GM21717 (cell line): ENCODE data around the gene EXOC3L1.

Experiments
- ATAC-seq: cut with Tn5 transposase; IDR thresholded peaks from one replicate; pipeline ENCODE4 v1.9.1; 2021; ENCODE audit warnings: mild to moderate bottlenecking, moderate library complexity; ENCODE audit not compliant: unreplicated experiment

The EXOC3L1 gene

GRCh38 chr16:67216612-67217490, 26.9 kb upstream of the EXOC3L1 start:
- ATAC-seq: no peak

DNA sequence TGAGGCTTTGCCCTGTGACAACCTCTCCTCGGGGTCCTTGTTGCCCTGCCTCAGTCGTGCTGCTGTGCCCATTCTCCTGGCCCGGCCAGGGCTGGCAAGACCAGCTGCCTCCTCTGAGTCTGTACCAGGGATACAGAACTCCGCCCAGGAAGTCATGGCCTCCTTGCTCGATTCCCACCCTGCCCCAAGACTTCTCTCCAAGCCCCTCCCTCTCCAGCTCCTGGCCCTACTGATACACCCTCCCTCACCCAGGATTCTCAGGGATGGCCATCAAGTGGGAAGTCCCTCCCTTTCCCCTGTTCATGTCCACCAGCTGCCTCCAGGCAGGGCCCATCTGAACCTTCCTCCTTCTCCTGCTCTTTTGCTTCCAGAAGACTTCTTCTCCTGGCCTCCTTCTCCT, 25.8 kb upstream of the EXOC3L1 start:
- no peak for ATAC-seq

DNA sequence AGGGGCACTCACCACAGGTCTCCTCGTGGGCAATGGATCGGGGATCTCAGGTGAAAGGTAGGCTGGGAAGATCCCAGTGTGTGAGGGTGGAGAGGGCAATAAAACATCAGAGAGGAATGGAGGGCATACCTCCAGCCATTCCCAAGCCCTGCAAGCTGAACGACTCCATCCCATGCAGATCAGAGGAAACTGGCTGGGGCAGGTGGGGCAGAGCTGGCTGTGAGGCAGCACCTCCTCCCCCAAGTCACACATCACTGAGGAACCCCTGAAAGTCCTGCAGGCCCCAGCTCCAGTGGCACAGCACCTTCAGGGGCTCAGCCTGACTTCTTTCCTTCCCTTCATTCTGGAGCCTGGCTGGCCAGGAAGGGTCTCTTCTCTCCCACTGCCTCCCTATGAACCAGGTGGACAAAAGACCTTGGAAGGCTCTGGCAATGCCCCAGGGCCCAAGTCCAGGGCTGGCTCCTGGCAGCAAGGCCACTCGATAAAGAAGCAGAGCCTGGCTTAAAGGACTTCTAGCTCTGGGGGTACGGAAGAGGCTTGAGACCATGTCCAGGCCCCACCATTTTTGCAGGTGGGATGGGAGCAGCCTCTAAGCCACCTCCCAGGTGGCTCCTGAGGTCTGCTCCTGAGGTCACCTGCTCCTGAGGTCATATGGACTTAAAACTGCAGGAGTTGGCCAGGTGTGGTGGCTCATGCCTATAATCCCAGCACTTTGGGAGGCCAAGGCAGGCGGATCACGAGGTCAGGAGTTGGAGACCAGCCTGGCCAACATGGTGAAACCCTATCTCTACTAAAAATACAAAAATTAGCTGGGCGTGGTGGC, 23.5 kb upstream of the EXOC3L1 start:
- no peak for ATAC-seq

- no peak for ATAC-seq
Measured at GRCh38 chr16:67212766-67213165, 22.8 kb upstream of the EXOC3L1 start.

DNA sequence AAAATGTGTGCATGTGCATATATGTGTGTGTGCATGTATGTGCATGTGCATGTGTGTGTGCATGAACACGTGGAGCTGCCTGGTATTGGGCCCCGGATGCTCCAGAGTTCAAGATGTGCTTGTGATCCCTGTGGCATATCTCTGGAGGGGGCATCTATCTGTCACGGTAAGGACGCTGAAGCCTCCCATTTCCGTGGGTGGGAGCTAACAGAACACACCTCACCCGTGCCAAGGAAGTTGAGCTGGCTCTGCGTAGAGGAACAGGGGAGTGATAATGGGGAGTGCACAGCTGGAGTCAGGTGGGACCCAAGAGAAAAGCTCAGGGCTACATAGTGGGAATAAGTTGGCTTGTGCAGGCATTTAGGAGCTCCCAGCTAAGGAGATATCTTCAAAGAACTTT, 21.7 kb upstream of the EXOC3L1 start:
- no peak for ATAC-seq

- no peak for ATAC-seq
Measured at GRCh38 chr16:67210069-67210937, 20.4 kb upstream of the EXOC3L1 start.

DNA sequence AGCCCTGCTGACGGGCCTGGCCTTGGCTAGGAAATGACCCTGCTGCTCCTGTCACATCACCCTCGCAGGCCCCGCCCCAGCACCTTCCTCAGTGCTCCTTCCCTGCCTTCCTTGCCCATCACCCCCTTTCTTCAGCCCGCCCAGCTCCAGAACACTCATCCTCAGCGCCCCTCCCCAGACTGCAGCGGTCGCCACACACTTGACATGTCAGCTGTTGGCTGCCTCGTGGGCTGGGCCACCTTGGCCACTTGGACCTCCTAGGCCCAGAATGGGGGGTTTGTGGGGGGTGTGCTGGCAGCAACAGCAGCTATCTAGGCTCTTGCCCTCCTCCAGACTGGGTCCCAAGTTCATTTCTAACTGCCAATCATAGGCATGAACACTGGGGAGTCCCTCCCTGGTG, 19.6 kb upstream of the EXOC3L1 start:
- ATAC-seq: no peak

- ATAC-seq: no peak
Measured at GRCh38 chr16:67208154-67208896, 18.4 kb upstream of the EXOC3L1 start.

- no peak for ATAC-seq
Measured at GRCh38 chr16:67207249-67208091, 17.5 kb upstream of the EXOC3L1 start.

GRCh38 chr16:67206838-67207248, 16.9 kb upstream of the EXOC3L1 start:
- ATAC-seq: no peak

DNA sequence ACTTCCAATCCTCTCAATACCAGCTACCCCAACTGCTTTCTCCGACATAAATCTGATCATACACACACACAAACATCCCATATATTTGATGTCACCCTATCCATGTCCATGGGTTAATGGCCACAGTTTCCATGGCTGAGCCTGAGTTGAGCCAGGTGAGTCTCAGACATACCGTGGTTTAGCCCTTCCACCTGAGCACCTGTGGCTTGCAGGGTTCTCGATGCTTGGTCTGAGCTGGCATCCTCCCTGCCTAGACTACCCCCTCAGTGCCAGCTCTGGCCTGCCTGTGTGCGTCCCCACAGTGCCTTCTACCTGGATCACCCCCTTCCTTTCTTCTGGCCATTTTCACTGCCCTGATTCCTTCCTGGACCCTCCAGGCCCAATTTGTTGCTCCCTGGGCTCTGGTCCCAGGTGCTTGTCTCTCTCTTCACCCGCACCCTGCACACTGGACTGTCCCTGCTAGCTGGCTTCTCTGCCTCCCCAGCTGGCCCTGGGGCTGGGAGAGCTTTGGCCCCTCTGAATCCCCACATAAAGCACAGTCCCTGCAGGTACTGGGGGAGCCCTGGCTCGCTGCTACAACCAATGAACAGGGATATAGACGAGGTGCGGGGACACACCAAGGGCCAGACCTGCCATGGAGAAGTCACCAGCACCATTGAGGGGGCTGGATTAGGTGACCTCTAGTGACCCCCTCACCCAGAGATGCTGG, 16.3 kb upstream of the EXOC3L1 start:
- no peak for ATAC-seq

GRCh38 chr16:67204076-67204475, 14.1 kb upstream of the EXOC3L1 start:
- no peak for ATAC-seq

- no peak for ATAC-seq
Measured at GRCh38 chr16:67202956-67203493, 13.1 kb upstream of the EXOC3L1 start.

DNA sequence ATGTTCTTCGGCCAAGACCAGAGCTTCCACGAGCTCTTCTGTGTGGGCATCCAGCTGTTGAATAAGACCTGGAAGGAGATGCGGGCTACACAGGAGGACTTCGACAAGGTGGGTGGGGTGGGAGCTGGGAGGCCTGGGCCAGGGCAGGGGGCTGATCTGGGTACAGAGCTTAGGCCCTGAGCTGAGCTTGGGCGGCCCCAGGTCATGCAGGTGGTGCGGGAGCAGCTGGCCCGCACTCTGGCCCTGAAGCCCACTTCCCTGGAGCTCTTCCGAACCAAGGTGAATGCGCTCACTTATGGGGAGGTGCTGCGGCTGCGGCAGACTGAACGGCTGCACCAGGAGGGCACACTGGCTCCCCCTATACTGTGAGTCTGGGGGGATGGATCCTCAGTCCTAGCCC, 12.5 kb upstream of the EXOC3L1 start:
- no peak for ATAC-seq

GRCh38 chr16:67201411-67202345, 11.7 kb upstream of the EXOC3L1 start:
- ATAC-seq: no peak

DNA sequence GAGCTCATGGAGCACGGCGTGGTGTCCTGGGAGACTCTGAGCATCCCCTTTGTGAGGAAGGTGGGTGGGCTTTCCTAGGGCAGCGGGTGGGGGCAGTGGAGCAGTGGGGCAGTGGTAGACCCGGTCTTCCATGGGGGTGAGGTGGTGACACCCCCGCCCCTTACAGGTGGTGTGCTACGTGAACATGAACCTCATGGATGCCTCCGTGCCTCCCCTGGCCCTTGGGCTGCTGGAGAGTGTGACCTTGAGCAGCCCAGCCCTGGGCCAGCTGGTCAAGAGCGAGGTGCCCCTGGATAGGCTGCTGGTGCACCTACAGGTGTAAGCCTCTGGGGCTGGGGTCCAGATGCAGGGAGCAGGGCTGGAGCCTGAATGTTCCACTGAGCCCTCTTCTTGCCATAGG, 10.6 kb upstream of the EXOC3L1 start:
- ATAC-seq: no peak

DNA sequence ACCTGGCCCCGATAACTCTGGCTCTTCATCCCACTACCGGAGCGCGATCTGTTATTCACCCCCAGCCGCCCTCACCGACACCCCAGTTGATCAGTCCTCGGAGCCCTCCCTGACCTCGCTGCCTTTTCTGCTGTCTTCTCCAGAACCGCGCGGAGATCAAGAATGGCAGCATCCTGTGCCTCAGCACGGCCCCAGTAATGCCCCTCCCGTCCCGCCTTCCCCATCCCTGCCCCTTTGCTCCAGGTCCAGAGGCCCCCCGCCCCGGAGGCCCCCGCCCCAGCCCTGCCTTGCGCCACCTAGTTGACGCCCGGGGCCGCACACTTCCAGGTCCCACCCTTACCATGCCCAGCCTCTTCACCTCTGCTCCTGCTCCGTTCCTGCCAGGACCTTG, 9.9 kb upstream of the EXOC3L1 start:
- ATAC-seq: no peak
